ENCODE results near the gene NUP85. TPM values are rescaled to one million over a fixed set of nuclear protein-coding genes. Genes with fewer than 3 reads are reported as not detected.

Gene NUP85
- total and polyA plus RNA-seq, 8 donors, result 21.0 to 105 (median 25.3) TPM

DNA sequence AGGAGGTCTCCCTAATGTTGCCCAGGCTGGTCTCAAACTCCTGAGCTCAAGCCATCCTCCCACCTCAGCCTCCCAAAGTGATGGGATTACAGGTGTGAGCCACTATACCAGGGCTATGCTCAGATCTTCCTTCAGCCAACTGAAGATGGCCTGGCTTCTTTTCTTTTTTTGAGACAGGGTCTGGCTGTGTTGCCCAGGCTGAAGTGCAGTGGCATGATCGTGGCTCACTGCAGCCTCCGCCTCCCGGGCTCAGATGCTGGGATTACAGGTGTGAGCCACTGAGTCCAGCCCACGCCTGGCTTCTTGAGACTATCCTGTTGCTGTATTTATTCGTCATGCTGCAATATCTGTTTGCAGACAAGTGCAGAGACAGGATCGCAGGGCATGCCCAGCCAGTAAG lies 79.6 kb downstream of the NUP85 start:
- ATAC-seq (no peak), FAIRE-seq (no peak), DNase-seq (peak in 1 of 6 donors; percentile 7)
- 79 to 82% methylated on average over 6 of the region's 6 CpGs for WGBS, 2 donors
- H3K27me3 ChIP-seq, result no peaks in the 10 kb centered on the region
- H3K9me3 ChIP-seq, result no peaks in the 10 kb centered on the region
- peaks cover 0 to 5% (median 0%) of the 10 kb centered on the region in 3 donors for H3K4me1 ChIP-seq
- peaks cover 0 to 4% (median 0%) of the 10 kb centered on the region in 3 donors for H3K36me3 ChIP-seq
- intact Hi-C loops (cut with DNase I), result no loop called here
- no peak overlapping the region for H3K27ac ChIP-seq
- TF ChIP-seq, protein P1, sequence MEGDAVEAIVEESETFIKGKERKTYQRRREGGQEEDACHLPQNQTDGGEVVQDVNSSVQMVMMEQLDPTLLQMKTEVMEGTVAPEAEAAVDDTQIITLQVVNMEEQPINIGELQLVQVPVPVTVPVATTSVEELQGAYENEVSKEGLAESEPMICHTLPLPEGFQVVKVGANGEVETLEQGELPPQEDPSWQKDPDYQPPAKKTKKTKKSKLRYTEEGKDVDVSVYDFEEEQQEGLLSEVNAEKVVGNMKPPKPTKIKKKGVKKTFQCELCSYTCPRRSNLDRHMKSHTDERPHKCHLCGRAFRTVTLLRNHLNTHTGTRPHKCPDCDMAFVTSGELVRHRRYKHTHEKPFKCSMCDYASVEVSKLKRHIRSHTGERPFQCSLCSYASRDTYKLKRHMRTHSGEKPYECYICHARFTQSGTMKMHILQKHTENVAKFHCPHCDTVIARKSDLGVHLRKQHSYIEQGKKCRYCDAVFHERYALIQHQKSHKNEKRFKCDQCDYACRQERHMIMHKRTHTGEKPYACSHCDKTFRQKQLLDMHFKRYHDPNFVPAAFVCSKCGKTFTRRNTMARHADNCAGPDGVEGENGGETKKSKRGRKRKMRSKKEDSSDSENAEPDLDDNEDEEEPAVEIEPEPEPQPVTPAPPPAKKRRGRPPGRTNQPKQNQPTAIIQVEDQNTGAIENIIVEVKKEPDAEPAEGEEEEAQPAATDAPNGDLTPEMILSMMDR (IDR thresholded peaks at IDR 0.05), result no peak
- no peak overlapping the region for H3K4me3 ChIP-seq

Other genes with a start within 250 kb of the NUP85 start
- 100 to 1,000 TPM in 5 of 6 donors, 10 to 100 TPM in 1; 76.7 to 145 (median 117) TPM for gene HID1, start 232.9 kb upstream of the NUP85 start, total RNA-seq
- gene HID1, start 232.9 kb upstream of the NUP85 start, polyA plus RNA-seq, result 100 to 1,000 TPM; 217 to 262 TPM
- gene CDR2L, start 218.0 kb upstream of the NUP85 start, total RNA-seq, result 10 to 100 TPM in 1 of 6 donors, 1 to 10 TPM in 5; 2.3 to 11.2 (median 3.4) TPM
- 1 to 10 TPM; 4.6 to 5.7 TPM for gene CDR2L, start 218.0 kb upstream of the NUP85 start, polyA plus RNA-seq
- 10 to 100 TPM; 11.7 to 22.2 (median 14.1) TPM for gene MRPL58, start 193.0 kb upstream of the NUP85 start, total RNA-seq
- 10 to 100 TPM; 20.9 to 23.6 TPM for gene MRPL58, start 193.0 kb upstream of the NUP85 start, polyA plus RNA-seq
- gene ATP5PD, start 158.7 kb upstream of the NUP85 start, total RNA-seq, result 100 to 1,000 TPM in 4 of 6 donors, 10 to 100 TPM in 2; 81.6 to 121 (median 105) TPM
- 100 to 1,000 TPM; 215 to 229 TPM for gene ATP5PD, start 158.7 kb upstream of the NUP85 start, polyA plus RNA-seq
- gene KCTD2, start 158.5 kb upstream of the NUP85 start, total RNA-seq, result 10 to 100 TPM in 1 of 6 donors, 1 to 10 TPM in 5; 6.3 to 13.2 (median 8.5) TPM
- gene KCTD2, start 158.5 kb upstream of the NUP85 start, polyA plus RNA-seq, result 10 to 100 TPM; 13.0 to 14.6 TPM
- 1 to 10 TPM; 2.2 to 5.2 (median 4.0) TPM for gene SLC16A5, start 117.7 kb upstream of the NUP85 start, total RNA-seq
- 1 to 10 TPM; 7.8 to 8.8 TPM for gene SLC16A5, start 117.7 kb upstream of the NUP85 start, polyA plus RNA-seq
- gene ARMC7, start 95.7 kb upstream of the NUP85 start, total RNA-seq, result 1 to 10 TPM; 2.3 to 7.4 (median 3.4) TPM
- 1 to 10 TPM; 5.7 to 6.3 TPM for gene ARMC7, start 95.7 kb upstream of the NUP85 start, polyA plus RNA-seq
- 10 to 100 TPM; 14.4 to 32.3 (median 18.7) TPM for gene NT5C, start 73.9 kb upstream of the NUP85 start, total RNA-seq
- gene NT5C, start 73.9 kb upstream of the NUP85 start, polyA plus RNA-seq, result 10 to 100 TPM; 62.5 to 76.3 TPM
- gene JPT1, start 51.2 kb upstream of the NUP85 start, total RNA-seq, result 10 to 100 TPM in 3 of 6 donors, 1 to 10 TPM in 3; 7.5 to 32.9 (median 11.9) TPM
- gene JPT1, start 51.2 kb upstream of the NUP85 start, polyA plus RNA-seq, result 10 to 100 TPM; 21.8 to 33.1 TPM
- gene SUMO2, start 22.7 kb upstream of the NUP85 start, total RNA-seq, result 100 to 1,000 TPM; 102 to 178 (median 141) TPM
- gene SUMO2, start 22.7 kb upstream of the NUP85 start, polyA plus RNA-seq, result 10 to 100 TPM; 38.1 to 62.6 TPM
- gene GGA3, start 55.9 kb downstream of the NUP85 start, total RNA-seq, result 10 to 100 TPM; 13.9 to 31.1 (median 20.2) TPM
- 10 to 100 TPM; 25.9 to 39.7 TPM for gene GGA3, start 55.9 kb downstream of the NUP85 start, polyA plus RNA-seq
- 10 to 100 TPM; 11.3 to 24.1 (median 19.2) TPM for gene MRPS7, start 56.2 kb downstream of the NUP85 start, total RNA-seq
- gene MRPS7, start 56.2 kb downstream of the NUP85 start, polyA plus RNA-seq, result 10 to 100 TPM; 23.3 to 34.0 TPM
- gene MIF4GD, start 65.6 kb downstream of the NUP85 start, total RNA-seq, result 10 to 100 TPM; 11.7 to 15.4 (median 14.7) TPM
- gene MIF4GD, start 65.6 kb downstream of the NUP85 start, polyA plus RNA-seq, result 10 to 100 TPM; 10.6 to 17.6 TPM
- gene SLC25A19, start 83.8 kb downstream of the NUP85 start, total RNA-seq, result 10 to 100 TPM in 1 of 6 donors, 1 to 10 TPM in 5; 4.4 to 10.8 (median 6.7) TPM
- gene SLC25A19, start 83.8 kb downstream of the NUP85 start, polyA plus RNA-seq, result 1 to 10 TPM; 8.5 to 9.3 TPM
- 10 to 100 TPM; 25.2 to 64.7 (median 36.5) TPM for gene GRB2, start 200.0 kb downstream of the NUP85 start, total RNA-seq
- 10 to 100 TPM; 18.5 to 24.4 TPM for gene GRB2, start 200.0 kb downstream of the NUP85 start, polyA plus RNA-seq